ENCODE measurements around the gene HSD3B2.

The HSD3B2 gene

GRCh38 chr1:119394085-119394484, 20.9 kb upstream of the HSD3B2 start:
- H3K4me3 ChIP-seq (ENCODE audit: low read depth, low read length), result no peak overlapping the region

GRCh38 chr1:119396982-119397381, 18.0 kb upstream of the HSD3B2 start:
- no peak overlapping the region for H3K4me3 ChIP-seq (ENCODE audit: low read depth, low read length)

DNA sequence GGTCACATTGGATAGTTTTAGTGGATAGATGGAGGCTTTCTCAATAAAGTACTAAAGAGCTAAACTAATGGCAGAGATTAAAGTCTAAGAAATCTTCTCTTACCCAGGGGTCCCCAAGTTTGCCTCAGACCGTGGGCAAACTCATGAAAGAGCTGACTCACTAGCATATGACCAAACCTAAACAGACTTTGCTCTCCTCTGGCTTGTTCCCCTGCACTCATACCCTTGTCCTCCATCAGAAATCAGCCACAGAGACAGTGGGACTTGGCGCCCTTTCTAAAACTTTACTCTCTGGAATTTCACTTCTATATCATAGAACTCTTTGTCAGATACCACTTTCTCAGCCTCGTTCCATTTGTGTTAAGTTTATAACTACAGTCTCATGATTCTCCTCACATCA, 17.0 kb upstream of the HSD3B2 start:
- no peak overlapping the region for H3K4me3 ChIP-seq (ENCODE audit: low read depth, low read length)

DNA sequence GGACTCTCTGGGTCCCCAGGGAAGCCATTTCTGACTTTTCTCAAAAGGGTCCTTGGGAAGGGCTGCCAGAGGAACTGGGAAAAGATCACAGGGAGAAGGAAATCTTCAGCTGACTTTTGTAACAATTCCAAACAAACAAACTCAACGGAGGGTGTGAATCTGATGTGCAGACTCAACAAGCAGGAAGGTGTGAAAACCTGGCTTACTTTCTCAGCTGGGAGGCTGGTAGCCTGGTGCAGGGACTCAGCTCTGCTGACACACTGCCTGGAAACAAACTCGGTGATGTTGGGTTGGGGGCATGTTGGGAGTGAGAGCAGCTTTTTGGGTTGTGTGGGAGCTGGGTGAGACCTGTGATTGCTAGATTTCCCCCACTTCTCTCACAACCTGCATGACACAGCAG, 10.2 kb upstream of the HSD3B2 start:
- H3K4me3 ChIP-seq (ENCODE audit: low read depth, low read length), result no peak overlapping the region

GRCh38 chr1:119409731-119410130, 5.2 kb upstream of the HSD3B2 start:
- H3K4me3 ChIP-seq (ENCODE audit: low read depth, low read length), result no peak overlapping the region

GRCh38 chr1:119410961-119411360, 4.0 kb upstream of the HSD3B2 start:
- no peak overlapping the region for H3K4me3 ChIP-seq (ENCODE audit: low read depth, low read length)

DNA sequence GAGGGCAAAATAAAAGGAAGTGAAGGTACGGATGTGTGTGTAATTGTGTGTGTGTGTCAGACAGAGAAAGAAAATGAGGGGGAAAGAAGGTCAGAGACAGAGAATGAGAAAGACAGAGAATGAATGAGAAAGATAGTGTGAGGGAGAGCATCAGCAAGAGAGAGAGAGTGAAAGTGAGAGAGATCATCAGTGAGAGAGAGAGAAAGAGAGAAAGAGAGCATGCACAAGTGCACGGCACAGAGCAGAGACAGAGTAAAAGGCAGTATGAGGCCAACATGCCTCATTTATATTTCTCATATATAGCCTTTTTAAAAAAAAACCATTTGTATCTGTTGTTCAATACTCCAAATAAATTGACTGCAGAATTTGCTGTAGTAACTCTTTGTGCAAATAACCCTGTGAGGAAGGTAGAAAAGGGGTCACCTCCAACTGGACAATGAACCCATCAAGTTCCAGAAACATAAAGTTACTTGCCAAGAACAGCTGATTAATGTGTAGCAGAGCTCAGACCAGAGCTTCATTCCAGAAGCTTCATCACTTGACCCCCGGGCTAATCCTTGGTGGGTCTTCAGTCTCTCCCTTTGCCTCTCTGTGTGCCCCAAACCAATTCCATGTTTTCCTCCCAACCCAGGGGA, 1.2 kb downstream of the HSD3B2 start:
- H3K4me3 ChIP-seq (ENCODE audit: low read depth, low read length), result no peak overlapping the region

GRCh38 chr1:119419109-119419508, 4.2 kb downstream of the HSD3B2 start:
- H3K4me3 ChIP-seq (ENCODE audit: low read depth, low read length), result no peak overlapping the region

GRCh38 chr1:119420638-119421037, 5.7 kb downstream of the HSD3B2 start:
- no peak overlapping the region for H3K4me3 ChIP-seq (ENCODE audit: low read depth, low read length)

GRCh38 chr1:119422631-119423030, 7.7 kb downstream of the HSD3B2 start:
- no peak overlapping the region for H3K4me3 ChIP-seq (ENCODE audit: low read depth, low read length)

GRCh38 chr1:119428991-119429390, 14.0 kb downstream of the HSD3B2 start:
- H3K4me3 ChIP-seq (ENCODE audit: low read depth, low read length), result no peak overlapping the region

DNA sequence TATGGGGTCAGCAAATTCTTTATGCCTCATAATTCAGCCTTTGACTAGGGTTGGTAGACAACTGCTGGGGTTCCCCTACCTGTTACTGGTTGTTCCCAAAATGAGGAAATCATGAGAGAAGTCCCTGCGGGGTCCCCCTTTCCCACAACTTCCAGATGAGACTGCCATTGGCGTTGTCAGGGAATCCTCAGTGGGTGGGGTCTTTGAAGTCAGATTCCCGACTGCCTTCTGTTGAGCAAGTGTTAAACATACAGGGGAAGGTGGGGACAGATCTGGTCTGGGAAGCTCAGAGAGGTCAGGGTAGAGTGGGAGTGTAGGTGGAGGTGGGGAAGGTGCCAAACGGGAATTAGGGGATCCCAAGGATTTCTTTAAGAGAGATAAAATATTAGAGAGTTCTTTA, 14.7 kb downstream of the HSD3B2 start:
- H3K4me3 ChIP-seq (ENCODE audit: low read depth, low read length), result no peak overlapping the region

- H3K4me3 ChIP-seq (ENCODE audit: low read depth, low read length), result no peak overlapping the region
Measured at GRCh38 chr1:119430486-119430885, 15.5 kb downstream of the HSD3B2 start.

DNA sequence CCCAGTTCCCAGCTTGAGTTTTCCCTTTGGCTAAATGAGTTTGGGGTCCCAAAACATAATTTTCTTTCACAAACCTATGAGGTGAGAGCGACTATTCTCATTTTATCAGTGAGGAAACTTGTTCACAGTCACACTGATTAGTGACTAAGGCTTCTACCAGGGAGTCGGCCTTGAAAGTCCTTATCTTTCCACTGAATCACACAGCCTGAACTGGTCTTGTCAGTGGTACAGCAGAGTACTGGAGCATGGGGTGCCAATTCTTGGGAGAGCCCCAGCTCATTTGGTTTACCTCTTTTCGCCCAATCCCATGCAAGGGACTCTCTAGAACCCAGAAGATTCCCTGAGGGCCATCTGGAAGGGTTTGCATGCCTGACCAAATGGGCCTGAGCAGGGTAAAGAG, 16.9 kb downstream of the HSD3B2 start:
- H3K4me3 ChIP-seq (ENCODE audit: low read depth, low read length), result no peak overlapping the region

DNA sequence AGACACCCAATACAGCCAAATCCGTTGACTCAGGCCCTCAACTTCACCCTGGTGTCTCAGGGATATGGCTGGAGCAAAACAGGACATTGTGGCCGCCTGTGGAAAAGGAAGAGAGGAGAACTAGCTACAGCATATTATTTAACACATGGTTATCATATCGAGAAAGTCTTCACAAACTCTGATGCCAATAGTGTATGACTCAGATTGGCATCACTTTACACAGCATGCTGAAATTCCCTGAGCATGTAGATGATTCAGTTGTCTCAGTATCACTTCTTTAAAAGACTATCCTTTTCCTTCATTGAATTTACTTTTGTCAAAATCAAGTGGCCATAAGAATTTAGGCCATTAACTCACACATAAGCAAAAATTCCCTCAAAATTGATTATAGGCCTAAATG, 20.1 kb downstream of the HSD3B2 start:
- H3K4me3 ChIP-seq (ENCODE audit: low read depth, low read length), result no peak overlapping the region

- H3K4me3 ChIP-seq (ENCODE audit: low read depth, low read length), result no peak overlapping the region
Measured at GRCh38 chr1:119438761-119439160, 23.8 kb downstream of the HSD3B2 start.

DNA sequence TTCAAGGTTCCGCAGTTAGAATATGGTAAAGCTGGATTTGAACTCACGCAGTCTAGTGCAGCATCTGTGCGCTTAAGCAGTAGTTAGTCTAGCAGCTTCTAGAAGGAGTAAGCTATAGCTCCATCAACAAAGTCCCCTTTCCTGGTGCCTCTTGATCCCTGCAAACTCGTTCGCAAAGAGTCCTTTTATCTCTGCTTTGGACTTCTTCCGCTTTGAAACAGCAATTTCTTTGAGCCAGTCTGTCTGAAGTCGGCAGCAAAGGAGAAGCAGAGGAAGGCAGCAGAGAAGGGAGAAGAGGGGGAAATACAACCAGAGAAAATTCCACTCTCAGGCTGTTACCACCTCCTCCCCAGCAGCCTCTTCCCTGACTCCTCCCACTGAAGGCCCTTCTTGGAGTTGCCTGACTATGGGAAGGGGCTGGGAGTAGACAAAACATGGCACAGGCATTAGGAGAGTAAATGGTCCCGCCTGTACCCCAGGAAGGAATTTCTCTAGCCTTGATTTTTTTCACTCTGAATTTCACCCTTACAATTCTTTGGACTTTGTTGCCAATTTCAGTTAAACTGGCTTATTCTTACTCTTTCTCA, 25.9 kb downstream of the HSD3B2 start:
- H3K4me3 ChIP-seq (ENCODE audit: low read depth, low read length), result no peak overlapping the region

DNA sequence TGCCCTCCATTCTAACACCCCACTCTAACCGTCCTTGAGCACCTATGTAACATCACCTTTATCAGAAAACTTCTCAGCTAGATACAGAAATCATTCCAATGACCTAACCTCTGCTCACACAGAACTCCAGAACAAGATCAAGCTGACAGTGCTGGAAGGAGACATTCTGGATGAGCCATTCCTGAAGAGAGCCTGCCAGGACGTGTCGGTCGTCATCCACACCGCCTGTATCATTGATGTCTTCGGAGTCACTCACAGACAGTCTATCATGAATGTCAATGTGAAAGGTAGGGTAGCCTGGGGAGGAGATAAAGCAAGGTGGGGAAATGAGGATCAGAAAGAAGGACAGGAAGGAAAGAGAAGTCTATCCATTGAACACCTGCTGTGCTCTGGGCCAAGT, 27.8 kb downstream of the HSD3B2 start:
- no peak overlapping the region for H3K4me3 ChIP-seq (ENCODE audit: low read depth, low read length)

GRCh38 chr1:119446321-119446720, 31.4 kb downstream of the HSD3B2 start:
- no peak overlapping the region for H3K4me3 ChIP-seq (ENCODE audit: low read depth, low read length)

GRCh38 chr1:119447344-119448126, 32.6 kb downstream of the HSD3B2 start:
- no peak overlapping the region for H3K4me3 ChIP-seq (ENCODE audit: low read depth, low read length)

DNA sequence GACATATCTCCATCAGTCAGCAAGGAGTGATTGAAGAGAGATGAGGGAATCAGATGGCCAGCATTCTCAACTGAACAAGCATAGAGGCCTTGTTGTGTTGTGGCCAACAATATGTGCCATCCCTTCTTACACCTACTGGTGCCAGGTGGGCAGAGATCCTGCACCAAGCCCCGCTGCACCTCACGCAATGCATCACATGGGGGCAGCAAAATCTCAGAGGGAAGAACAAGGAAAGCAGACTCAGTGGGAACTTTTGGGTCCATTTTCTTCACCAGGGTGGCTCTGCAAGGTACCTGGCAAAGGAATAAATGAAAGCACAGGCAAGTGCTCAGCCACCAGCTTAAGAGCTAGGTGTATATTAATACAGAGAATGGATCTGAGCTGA, 33.2 kb downstream of the HSD3B2 start:
- no peak overlapping the region for H3K4me3 ChIP-seq (ENCODE audit: low read depth, low read length)

- no peak overlapping the region for H3K4me3 ChIP-seq (ENCODE audit: low read depth, low read length)
Measured at GRCh38 chr1:119449971-119450370, 35.0 kb downstream of the HSD3B2 start.

All from iPS-11a (cell line).